Lower lobe of right lung (tissue), 2 donors: ENCODE data around the gene OSBPL2. TPM values are rescaled to one million over a fixed set of nuclear protein-coding genes. Genes with fewer than 3 reads are reported as not detected.
A peak's percentile ranks its signal among the peaks of the same experiment; 100 is the strongest.

Source experiments
- ATAC-seq, 2 donors: fragments of 200-7000 bp; cut with Tn5 transposase; one replicate each; pipeline ENCODE4 v1.9.1; 2020 to 2022; ENCODE audit warnings: mild to moderate bottlenecking in 2 of 2, moderate library complexity in 2 of 2
- DNase-seq: peaks from one replicate; pipeline ENCODE4 v3.0.0-alpha.2; 2020
- H3K27ac ChIP-seq: fragments of 200-600 bp; one replicate; pipeline ENCODE4 v1.8.0; 2022
- H3K27me3 ChIP-seq: fragments of 200-600 bp; one replicate; pipeline ENCODE4 v1.8.0; 2022; ENCODE audit warnings: low read depth
- H3K36me3 ChIP-seq: fragments of 200-600 bp; one replicate; pipeline ENCODE4 v1.8.0; 2022; ENCODE audit warnings: mild to moderate bottlenecking
- H3K4me1 ChIP-seq: fragments of 200-600 bp; one replicate; pipeline ENCODE4 v1.8.0; 2022
- H3K4me3 ChIP-seq: fragments of 200-600 bp; one replicate; pipeline ENCODE4 v1.8.0; 2022; ENCODE audit warnings: mild to moderate bottlenecking
- H3K9me3 ChIP-seq: fragments of 200-600 bp; one replicate; pipeline ENCODE4 v1.8.0; 2022
- CTCF ChIP-seq: fragments of 200-600 bp; IDR thresholded peaks from one replicate; pipeline ENCODE4 v1.8.0; 2022; ENCODE audit warnings: antibody characterized with exemption, mild to moderate bottlenecking
- intact Hi-C: fragments of 100-400 bp; cut with DNase I; formaldehyde crosslinking; loops from one replicate; pipeline ENCODE4 v1.11.0; 2022
- total RNA-seq: library from RNA; stranded (reverse); fragmentation: NEBNext Ultra II Directional; extraction: Animal tissue kit (Norgen Biotek cat#: 25700); gene quantifications from one replicate; pipeline ENCODE4 v1.2.1, GENCODE V29; 2021
- donor health status: DM: no; HTN: yes; CAD: no; lungs with severe emphysema.

OSBPL2 gene
- total RNA-seq, 1 donor from 2014 or later: 56.0 TPM

DNA sequence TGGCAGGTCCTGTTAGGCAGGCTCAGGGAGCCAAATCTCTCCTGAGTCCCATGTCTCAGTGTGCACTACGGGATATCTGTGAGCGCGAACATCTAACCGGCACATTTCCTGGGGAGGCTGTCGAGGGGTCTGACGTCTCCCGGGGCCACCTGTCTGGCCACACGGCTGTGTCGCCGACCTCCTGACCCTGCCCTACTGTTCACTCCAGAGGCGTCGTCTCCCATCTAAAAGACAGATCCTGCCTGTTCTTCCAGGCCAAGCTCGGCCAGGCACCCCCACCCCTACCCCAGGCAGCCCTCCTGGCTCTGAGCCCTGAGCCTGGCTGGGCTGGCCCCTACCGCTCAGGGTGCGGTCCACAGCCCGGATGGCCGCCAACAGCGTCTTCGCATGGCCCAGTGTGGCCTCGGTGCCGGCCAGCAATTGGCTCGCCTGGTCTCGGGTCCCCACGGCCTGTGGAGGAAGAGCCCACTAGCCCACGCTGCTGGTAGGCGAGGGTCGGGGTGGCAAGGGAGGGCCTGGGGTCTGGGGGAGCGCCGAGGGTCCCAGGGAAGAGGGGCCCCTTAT lies 81.1 kb downstream of the OSBPL2 start:
- intact Hi-C loops: no loop called here

DNA sequence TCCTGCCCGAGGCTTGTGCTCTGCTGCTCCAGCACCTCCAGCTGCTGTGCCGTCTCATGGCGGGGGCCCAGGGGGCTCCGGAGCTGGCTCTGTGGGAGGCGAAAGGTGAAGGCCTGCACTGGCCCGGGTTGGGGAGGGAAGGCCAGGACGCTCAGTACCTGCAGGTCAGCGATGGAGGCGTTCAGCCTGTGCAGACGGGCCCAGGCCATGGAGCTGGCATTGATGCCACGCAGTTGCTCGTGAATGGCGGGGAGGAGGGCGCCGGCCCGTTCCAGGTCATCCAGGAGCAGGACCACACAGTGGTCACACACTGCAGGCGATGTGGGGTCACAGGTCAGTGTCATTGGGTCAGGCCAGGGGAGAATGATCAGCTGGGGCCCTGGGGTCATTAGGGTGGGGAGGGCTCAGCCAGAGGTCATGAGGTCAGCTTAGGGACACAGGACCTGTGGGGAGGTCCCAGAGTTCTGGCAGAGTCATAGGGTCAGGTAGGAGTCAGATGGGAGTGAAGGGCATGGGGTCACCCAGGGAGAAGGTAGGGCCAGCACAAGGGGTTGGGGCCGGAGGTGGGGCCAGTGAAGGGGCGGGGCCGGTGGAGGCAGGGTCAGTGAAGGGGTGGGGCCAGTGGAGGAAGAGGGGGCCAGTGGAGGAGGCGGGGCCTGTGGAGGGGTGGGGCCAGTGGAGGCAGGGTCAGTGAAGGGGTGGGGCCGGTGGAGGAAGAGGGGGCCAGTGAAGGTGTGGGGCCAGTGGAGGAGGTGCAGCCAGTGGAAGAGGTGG lies 82.4 kb downstream of the OSBPL2 start:
- Histone ChIP-seq H3K9me3 (no peaks in the 10 kb centered on the region), H3K27me3 (no peaks in the 10 kb centered on the region), H3K4me1 (no peaks in the 10 kb centered on the region), H3K4me3 (no peak overlapping the region), H3K27ac (no peak overlapping the region), H3K36me3 (peaks cover 79% of the 10 kb centered on the region)
- intact Hi-C loops: no loop called here
- ATAC-seq (peak in 1 of 2 donors; percentile 25), DNase-seq (no peak)
- no peak for TF ChIP-seq CTCF

More for the DNA sequence above, 81.1 kb downstream of the OSBPL2 start:
- TF ChIP-seq CTCF: no peak
- Histone ChIP-seq H3K27ac (no peak overlapping the region), H3K4me1 (no peaks in the 10 kb centered on the region), H3K4me3 (no peak overlapping the region), H3K36me3 (peaks cover 82% of the 10 kb centered on the region), H3K27me3 (no peaks in the 10 kb centered on the region), H3K9me3 (no peaks in the 10 kb centered on the region)
- DNase-seq: no peak
- peak in 1 of 2 donors; percentile 3 for ATAC-seq

DNA sequence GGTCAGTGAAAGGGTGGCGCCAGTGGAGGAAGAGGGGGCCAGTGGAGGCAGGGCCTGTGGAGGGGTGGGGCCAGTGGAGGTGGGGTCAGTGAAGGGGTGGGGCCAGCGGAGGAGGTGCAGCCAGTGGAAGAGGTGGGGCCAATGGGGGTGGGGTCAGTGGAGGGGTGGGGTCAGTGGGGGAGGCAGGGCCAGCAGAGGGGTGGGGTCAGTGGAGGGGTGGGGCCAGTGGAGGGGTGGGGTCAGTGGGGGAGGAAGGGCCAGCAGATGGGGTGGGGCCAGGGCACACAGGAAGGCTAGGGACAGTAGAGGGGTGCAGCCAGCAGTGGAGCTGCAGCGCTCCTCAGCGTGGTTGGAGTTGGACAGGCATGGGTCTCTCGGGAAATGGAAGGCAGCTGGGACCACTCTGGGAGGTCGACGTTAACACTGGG lies 83.2 kb downstream of the OSBPL2 start:
- ATAC-seq (peak; percentile 22 to 50), DNase-seq (no peak)
- Histone ChIP-seq H3K4me1 (no peaks in the 10 kb centered on the region), H3K9me3 (no peaks in the 10 kb centered on the region), H3K27me3 (no peaks in the 10 kb centered on the region), H3K36me3 (peaks cover 79% of the 10 kb centered on the region), H3K27ac (no peak overlapping the region), H3K4me3 (no peak overlapping the region)
- TF ChIP-seq CTCF: no peak
- intact Hi-C loops: no loop called here

DNA sequence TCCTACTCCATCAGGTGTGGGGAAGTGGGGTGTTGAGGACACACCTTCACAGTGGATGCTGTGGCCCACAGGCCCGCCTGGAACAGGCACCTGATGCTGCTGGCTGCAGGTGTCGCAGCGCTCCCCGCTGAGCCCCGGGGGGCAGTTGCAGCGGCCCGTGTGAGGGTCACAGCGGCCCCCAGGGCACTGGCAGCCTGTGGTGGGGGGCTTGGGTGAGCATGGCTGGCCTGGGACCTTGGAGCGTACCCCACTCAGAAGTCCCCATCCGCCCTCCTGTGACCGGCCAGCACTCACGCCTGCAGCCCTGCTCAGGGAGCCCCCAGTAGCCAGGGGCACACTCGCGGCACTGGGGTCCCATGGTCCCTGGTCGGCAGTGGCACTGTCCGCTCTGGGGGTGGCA lies 83.7 kb downstream of the OSBPL2 start:
- H3K4me1 ChIP-seq: no peaks in the 10 kb centered on the region
- TF ChIP-seq CTCF: no peak
- DNase-seq: no peak
- peaks cover 79% of the 10 kb centered on the region for H3K36me3 ChIP-seq
- H3K9me3 ChIP-seq: no peaks in the 10 kb centered on the region
- peak in 1 of 2 donors; percentile 3 for ATAC-seq
- no peak overlapping the region for H3K4me3 ChIP-seq
- intact Hi-C loops: no loop called here
- no peak overlapping the region for H3K27ac ChIP-seq
- H3K27me3 ChIP-seq: no peaks in the 10 kb centered on the region

DNA sequence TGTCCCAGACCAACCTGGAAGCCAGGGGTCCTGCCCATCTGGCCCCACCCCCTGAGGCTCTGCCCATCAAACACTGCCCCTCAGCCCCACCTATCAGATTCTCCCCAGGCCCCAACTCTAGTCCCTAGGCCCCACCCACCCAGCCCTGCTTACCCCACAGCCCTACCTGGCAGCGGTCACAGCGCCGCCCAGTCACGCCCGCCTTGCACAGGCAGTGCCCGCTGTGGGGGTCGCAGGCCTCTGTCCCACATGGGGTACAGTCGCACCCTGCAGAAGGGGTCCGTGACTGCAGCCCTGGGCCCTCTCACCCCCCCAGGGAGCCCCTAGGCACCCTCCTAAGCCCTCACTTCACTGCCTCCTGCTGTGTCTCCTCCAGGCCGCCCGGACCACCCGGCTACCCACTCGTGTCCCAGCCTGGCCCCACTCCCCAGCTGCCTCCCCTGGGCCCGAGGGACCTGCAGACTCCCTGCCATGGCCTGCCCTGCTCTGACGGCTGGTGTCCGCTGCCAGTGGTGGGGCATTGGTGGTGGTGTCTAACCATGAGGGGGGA lies 84.2 kb downstream of the OSBPL2 start:
- no peak for TF ChIP-seq CTCF
- Histone ChIP-seq H3K9me3 (no peaks in the 10 kb centered on the region), H3K4me3 (no peak overlapping the region), H3K36me3 (peaks cover 79% of the 10 kb centered on the region), H3K4me1 (no peaks in the 10 kb centered on the region), H3K27ac (no peak overlapping the region), H3K27me3 (no peaks in the 10 kb centered on the region)
- DNase-seq (no peak), ATAC-seq (no peak)
- intact Hi-C loops: no loop called here
